Left lung (tissue), 10 donors: ENCODE data around the gene DGKQ. TPM values are rescaled to one million over a fixed set of nuclear protein-coding genes. Genes with fewer than 3 reads are reported as not detected.

Experiments used
- ATAC-seq: fragments of 200-7000 bp; cut with Tn5 transposase; one replicate; pipeline ENCODE4 v1.9.1; 2020; ENCODE audit warnings: moderate library complexity
- DNase-seq, 4 donors: peaks; one replicate each; pipeline ENCODE4 v3.0.0-alpha.2; 2013 to 2020
- H3K27ac ChIP-seq, 2 donors: fragments of 200-600 bp; sonication (generic) in 1 of 2; one replicate each; pipeline versions ENCODE4 v1.5.0 to v1.8.0; 2020 to 2021
- H3K27me3 ChIP-seq, 2 donors: fragments of 200-600 bp; sonication (generic) in 1 of 2; one replicate each; pipeline versions ENCODE4 v1.5.0 to v1.8.0; 2020 to 2021
- H3K36me3 ChIP-seq, 2 donors: fragments of 200-600 bp; sonication (generic) in 1 of 2; one replicate each; pipeline versions ENCODE4 v1.5.0 to v1.8.0; 2020 to 2021
- H3K4me1 ChIP-seq, 2 donors: fragments of 200-600 bp; one replicate each; pipeline ENCODE4 v1.8.0; 2021
- H3K4me3 ChIP-seq, 2 donors: fragments of 200-600 bp; sonication (generic) in 1 of 2; one replicate each; pipeline versions ENCODE4 v1.5.0 to v1.8.0; 2020 to 2021; ENCODE audit warnings: mild to moderate bottlenecking in 1 of 2
- H3K9me3 ChIP-seq, 2 donors: fragments of 200-600 bp; sonication (generic) in 1 of 2; one replicate each; pipeline versions ENCODE4 v1.5.0 to v1.8.0; 2020 to 2021
- intact Hi-C, 2 donors: fragments of 100-400 bp; cut with DNase I; formaldehyde crosslinking; loops; one replicate each; pipeline versions ENCODE4 v1.11.2 to v1.14.2; 2022
- polyA plus RNA-seq, 6 donors: library from polyadenylated mRNA; unstranded; fragments of 120-200 nt; gene quantifications; one replicate each; pipeline ENCODE4 v1.2.1, GENCODE V29; 2013; ENCODE audit not compliant: insufficient read length in 6 of 6
- total RNA-seq, 2 donors: library from RNA; stranded (reverse); fragmentation: NEBNext Ultra II Directional; extraction: Animal tissue kit (Norgen Biotek cat#: 25700); gene quantifications; one replicate each; pipeline ENCODE4 v1.2.1, GENCODE V29; 2021
- TF ChIP-seq, protein P1 (sequence below), 2 donors: fragments of 200-600 bp; sonication (generic) in 1 of 2; IDR thresholded peaks; one replicate each; pipeline versions ENCODE4 v1.5.0 to v1.8.0; 2021; ENCODE audit warnings: antibody characterized with exemption in 2 of 2
- donor health status: DM: no; HTN: yes; CAD: no.
- donor health status: DM: no; HTN: no; CAD: no.

Gene DGKQ
- total and polyA plus RNA-seq, 8 donors = 5.0 to 19.8 (median 6.7) TPM

DNA sequence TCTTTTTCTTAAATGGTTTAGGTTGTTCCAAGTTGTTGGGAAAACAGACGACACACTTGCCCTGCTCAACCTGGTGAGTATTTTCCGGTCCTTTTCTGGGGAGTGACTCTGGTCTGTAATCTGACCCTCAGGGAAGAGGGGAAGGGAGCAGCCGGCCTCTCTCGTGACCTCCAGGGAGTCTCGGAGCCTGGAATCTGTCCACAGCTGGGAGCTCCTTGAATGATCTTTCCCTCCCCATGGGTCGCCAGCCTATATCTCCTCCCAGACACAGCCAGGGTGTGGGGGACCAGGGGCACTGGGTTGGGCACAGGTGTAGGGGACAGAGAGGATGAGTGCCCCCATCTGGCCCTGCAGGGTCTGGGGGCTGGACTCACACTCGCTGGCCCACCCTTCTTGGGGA is 22.2 kb downstream of the DGKQ start:
- TF ChIP-seq, protein P1, sequence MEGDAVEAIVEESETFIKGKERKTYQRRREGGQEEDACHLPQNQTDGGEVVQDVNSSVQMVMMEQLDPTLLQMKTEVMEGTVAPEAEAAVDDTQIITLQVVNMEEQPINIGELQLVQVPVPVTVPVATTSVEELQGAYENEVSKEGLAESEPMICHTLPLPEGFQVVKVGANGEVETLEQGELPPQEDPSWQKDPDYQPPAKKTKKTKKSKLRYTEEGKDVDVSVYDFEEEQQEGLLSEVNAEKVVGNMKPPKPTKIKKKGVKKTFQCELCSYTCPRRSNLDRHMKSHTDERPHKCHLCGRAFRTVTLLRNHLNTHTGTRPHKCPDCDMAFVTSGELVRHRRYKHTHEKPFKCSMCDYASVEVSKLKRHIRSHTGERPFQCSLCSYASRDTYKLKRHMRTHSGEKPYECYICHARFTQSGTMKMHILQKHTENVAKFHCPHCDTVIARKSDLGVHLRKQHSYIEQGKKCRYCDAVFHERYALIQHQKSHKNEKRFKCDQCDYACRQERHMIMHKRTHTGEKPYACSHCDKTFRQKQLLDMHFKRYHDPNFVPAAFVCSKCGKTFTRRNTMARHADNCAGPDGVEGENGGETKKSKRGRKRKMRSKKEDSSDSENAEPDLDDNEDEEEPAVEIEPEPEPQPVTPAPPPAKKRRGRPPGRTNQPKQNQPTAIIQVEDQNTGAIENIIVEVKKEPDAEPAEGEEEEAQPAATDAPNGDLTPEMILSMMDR (IDR thresholded peaks at IDR 0.05) = no peak
- no peak for ATAC-seq
- H3K9me3 ChIP-seq = no peaks in the 10 kb centered on the region
- intact Hi-C loops = no loop called here
- no peaks in the 10 kb centered on the region for H3K4me1 ChIP-seq
- no peak overlapping the region for H3K4me3 ChIP-seq
- DNase-seq = peak in 1 of 4 donors; percentile 55
- peaks cover 0 to 35% of the 10 kb centered on the region in 2 donors for H3K36me3 ChIP-seq
- no peak overlapping the region for H3K27ac ChIP-seq
- H3K27me3 ChIP-seq = no peaks in the 10 kb centered on the region

DNA sequence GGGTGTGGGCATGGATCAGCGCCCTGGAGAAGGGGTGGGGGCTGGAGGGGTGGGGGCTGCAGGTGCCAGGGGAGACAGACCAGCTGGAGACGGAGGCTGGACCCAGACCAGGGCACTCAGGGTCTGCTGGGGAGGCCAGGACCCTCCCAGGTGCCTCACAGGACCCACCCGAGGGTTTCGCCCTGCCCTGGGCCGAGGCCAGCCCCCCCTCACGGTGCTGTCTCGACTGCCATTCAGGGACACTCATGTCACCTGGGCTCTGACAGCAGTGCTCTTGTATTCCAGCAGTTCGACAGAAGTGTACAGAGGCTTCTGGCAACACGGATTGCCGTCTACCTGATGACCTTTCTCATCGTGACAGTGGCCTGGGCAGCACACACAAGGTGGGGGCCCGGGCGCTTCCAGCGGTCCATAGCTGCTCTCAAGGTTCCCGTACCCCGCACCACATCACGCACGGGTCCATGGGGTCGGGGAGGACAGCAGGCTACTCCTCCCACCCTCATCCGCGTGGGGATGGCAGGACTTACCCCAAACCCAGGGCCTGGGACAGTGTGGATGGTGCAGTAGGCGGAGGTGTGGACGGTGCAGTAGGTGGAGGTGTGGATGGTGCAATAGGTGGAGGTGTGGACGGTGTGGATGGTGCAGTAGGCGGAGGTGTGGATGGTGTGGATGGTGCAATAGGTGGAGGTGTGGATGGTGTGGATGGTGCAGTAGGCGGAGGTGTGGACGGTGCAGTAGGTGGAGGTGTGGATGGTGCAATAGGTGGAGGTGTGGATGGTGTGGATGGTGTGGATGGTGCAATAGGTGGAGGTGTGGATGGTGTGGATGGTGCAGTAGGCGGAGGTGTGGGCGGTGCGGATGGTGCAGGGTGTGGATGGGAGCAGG is 23.0 kb downstream of the DGKQ start:
- Histone ChIP-seq H3K4me1 (peaks cover 0 to 4% of the 10 kb centered on the region in 2 donors), H3K4me3 (no peak overlapping the region), H3K9me3 (no peaks in the 10 kb centered on the region), H3K27me3 (no peaks in the 10 kb centered on the region), H3K27ac (no peak overlapping the region), H3K36me3 (peaks cover 0 to 29% of the 10 kb centered on the region in 2 donors)
- ATAC-seq (no peak), DNase-seq (peak in 1 of 4 donors; percentile 61)
- TF ChIP-seq, protein P1 (IDR thresholded peaks at IDR 0.05) = no peak
- intact Hi-C loops = no loop called here

DNA sequence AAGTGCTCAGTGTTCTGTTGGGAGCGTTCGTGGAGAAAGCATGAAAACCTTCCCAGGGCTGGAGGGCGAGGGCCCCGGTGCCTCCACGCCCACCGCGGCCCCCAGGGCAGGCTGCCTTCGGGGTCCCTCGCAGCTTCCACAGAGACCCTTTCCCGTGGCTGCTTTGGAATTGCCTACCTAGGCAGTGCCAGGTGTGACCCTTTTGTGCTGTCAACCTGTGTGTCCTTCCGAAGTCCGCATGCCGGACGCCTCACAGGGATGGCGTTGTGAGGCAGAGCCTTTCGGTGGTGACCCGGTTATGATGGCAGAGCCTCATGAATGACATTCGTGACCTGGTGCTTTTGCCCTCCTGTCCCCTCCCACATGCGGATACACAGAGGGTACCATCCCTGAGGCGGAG is 23.7 kb downstream of the DGKQ start:
- no peak overlapping the region for H3K27ac ChIP-seq
- intact Hi-C loops = no loop called here
- TF ChIP-seq, protein P1 (IDR thresholded peaks at IDR 0.05) = no peak
- H3K36me3 ChIP-seq = peaks cover 0 to 23% of the 10 kb centered on the region in 2 donors
- no peak for ATAC-seq
- peaks cover 0 to 4% of the 10 kb centered on the region in 2 donors for H3K4me1 ChIP-seq
- H3K27me3 ChIP-seq = no peaks in the 10 kb centered on the region
- H3K9me3 ChIP-seq = no peaks in the 10 kb centered on the region
- DNase-seq = no peak
- no peak overlapping the region for H3K4me3 ChIP-seq

DNA sequence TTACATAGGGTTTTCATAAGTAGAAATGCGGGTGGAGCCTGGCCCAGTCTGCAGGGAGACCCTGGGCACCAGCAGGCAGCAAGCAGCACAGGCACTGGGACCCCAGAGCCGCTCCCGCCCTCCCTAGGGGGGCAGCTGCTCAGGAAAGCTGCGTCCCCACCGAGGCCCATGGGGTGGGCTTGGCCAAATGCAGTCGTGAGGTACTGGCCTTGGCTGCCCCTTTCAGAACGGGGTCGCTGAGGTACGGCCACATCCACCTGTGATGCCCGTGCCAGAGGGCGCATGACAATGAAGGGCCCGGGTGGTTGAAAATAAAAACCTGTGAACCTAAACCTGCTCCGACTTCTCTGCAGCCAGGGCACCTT is 24.5 kb downstream of the DGKQ start:
- H3K36me3 ChIP-seq = peaks cover 0 to 16% of the 10 kb centered on the region in 2 donors
- no peak overlapping the region for H3K27ac ChIP-seq
- no peaks in the 10 kb centered on the region for H3K27me3 ChIP-seq
- H3K4me1 ChIP-seq = peaks cover 0 to 4% of the 10 kb centered on the region in 2 donors
- intact Hi-C loops = no loop called here
- ATAC-seq (no peak), DNase-seq (no peak)
- no peak overlapping the region for H3K4me3 ChIP-seq
- TF ChIP-seq, protein P1 (IDR thresholded peaks at IDR 0.05) = no peak
- H3K9me3 ChIP-seq = no peaks in the 10 kb centered on the region

DNA sequence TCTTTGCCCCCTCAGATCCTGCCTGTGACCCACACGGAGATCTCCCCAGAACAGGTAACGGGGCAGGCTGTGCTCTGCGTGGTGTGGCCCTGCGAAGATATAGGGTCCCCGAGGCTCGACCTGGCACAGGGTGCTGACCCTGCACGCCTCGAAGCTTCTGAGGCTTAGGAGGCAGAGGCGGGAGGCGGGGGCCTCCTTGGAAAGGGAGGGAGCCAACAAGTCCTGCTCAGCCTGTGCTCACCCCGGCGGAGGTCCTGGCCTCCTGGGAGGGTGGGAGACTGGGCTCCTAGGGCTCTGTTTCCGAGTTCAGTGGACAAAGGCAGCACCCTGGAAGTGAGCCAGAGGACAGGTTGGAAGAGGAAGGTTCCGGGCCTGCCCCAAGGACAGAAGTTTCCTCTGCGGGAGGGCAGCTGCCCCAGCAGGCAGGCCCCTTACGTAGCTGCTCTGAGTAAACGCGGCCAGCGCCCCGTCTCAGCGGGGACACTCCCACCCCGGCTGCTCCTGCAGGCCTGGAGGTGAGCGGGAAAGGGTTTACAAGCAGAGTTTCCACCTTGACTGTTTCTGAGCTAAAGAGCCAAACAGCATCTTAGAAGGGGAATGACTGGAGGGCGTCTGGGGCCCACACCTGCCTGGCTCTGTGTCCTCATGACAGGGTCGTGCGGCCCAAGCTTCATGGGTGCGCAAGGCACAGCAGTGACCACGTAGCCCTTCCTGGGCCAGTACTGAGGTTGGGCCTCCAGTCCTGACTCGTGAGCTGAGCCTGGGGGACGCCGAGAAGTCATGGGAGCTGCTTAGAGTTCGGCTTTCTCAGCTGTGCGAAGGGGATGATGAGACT is 25.1 kb downstream of the DGKQ start:
- ATAC-seq = no peak
- Histone ChIP-seq H3K27me3 (no peaks in the 10 kb centered on the region), H3K27ac (no peak overlapping the region), H3K4me1 (peaks cover 0 to 4% of the 10 kb centered on the region in 2 donors), H3K9me3 (no peaks in the 10 kb centered on the region), H3K4me3 (no peak overlapping the region), H3K36me3 (peaks cover 0 to 10% of the 10 kb centered on the region in 2 donors)
- peak in 2 of 4 donors; percentile 21 to 58 for DNase-seq
- intact Hi-C loops = no loop called here
- TF ChIP-seq, protein P1 (IDR thresholded peaks at IDR 0.05) = no peak
